ENCODE measurements around the gene KNSTRN. TPM values are rescaled to one million over a fixed set of nuclear protein-coding genes. Genes with fewer than 3 reads are reported as not detected.

The KNSTRN gene
- total and polyA plus RNA-seq, 2 of the 13 experiments (the other 11 are each of a cell fraction or from before 2014, with no cell fraction given): 20.3 to 62.3 TPM

- TF ChIP-seq, protein P1, sequence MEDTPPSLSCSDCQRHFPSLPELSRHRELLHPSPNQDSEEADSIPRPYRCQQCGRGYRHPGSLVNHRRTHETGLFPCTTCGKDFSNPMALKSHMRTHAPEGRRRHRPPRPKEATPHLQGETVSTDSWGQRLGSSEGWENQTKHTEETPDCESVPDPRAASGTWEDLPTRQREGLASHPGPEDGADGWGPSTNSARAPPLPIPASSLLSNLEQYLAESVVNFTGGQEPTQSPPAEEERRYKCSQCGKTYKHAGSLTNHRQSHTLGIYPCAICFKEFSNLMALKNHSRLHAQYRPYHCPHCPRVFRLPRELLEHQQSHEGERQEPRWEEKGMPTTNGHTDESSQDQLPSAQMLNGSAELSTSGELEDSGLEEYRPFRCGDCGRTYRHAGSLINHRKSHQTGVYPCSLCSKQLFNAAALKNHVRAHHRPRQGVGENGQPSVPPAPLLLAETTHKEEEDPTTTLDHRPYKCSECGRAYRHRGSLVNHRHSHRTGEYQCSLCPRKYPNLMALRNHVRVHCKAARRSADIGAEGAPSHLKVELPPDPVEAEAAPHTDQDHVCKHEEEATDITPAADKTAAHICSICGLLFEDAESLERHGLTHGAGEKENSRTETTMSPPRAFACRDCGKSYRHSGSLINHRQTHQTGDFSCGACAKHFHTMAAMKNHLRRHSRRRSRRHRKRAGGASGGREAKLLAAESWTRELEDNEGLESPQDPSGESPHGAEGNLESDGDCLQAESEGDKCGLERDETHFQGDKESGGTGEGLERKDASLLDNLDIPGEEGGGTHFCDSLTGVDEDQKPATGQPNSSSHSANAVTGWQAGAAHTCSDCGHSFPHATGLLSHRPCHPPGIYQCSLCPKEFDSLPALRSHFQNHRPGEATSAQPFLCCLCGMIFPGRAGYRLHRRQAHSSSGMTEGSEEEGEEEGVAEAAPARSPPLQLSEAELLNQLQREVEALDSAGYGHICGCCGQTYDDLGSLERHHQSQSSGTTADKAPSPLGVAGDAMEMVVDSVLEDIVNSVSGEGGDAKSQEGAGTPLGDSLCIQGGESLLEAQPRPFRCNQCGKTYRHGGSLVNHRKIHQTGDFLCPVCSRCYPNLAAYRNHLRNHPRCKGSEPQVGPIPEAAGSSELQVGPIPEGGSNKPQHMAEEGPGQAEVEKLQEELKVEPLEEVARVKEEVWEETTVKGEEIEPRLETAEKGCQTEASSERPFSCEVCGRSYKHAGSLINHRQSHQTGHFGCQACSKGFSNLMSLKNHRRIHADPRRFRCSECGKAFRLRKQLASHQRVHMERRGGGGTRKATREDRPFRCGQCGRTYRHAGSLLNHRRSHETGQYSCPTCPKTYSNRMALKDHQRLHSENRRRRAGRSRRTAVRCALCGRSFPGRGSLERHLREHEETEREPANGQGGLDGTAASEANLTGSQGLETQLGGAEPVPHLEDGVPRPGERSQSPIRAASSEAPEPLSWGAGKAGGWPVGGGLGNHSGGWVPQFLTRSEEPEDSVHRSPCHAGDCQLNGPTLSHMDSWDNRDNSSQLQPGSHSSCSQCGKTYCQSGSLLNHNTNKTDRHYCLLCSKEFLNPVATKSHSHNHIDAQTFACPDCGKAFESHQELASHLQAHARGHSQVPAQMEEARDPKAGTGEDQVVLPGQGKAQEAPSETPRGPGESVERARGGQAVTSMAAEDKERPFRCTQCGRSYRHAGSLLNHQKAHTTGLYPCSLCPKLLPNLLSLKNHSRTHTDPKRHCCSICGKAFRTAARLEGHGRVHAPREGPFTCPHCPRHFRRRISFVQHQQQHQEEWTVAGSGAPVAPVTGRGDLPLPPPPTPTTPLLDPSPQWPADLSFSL (CRISPR knock-in tag; IDR thresholded peaks at IDR 0.05): no peak
- no peak for TF ChIP-seq HNRNPUL1 (IDR thresholded peaks at IDR 0.05; ENCODE audit: low read depth, low read length)
Measured at GRCh38 chr15:40367686-40368611, 14.6 kb upstream of the KNSTRN start (continued).
